ENCODE results near the gene AGK. TPM values are rescaled to one million over a fixed set of nuclear protein-coding genes. Genes with fewer than 3 reads are reported as not detected.
"Not testable (repeated sequence)": the region's sequence is repeated elsewhere in the genome, so short reads cannot be mapped to it uniquely, and the experiment has no call there.

AGK gene
- polyA plus RNA-seq, 3 donors, result 35.3 to 45.1 (median 38.4) TPM

DNA sequence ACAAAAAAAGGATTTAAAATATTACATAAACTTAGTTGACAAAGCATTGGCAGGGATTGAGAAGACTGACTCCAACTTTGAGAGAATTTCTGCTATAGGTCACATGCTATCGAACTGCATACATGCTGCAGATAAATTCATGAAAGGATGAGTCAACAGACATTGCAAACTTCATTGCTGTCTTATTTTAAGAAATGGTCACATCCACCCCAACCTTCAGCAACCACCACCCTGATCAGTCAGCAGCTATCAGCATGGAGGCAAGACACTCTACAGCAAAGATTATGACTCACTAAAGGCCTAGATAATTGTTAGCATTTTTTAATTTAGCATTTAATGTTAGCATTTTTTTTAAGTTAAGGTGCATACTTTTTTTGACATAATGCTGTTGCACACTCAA is 73.6 kb downstream of the AGK start:
- DNase-seq (ENCODE audit: extremely low read depth in 1 of 11, low read depth in 9 of 11, low spot score in 4 of 11), result no peak

DNA sequence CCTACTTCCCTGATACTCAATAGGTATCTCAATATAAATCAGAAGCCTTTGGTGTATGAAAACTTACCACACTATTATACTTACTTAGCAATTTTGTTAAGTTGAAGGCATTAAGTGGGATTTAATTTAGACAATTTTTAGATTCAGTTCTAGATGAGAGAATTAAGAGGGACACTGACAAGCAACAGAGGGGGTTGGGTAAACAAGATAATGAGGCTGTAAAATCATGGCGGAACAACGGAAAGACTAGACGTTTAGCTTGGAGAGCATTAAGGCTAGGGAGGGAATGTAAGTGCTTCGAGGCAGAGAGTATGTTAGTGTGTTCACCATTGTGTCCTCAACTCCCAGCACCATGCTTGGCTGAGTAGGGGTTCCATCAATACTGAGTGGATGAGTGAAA is 79.4 kb downstream of the AGK start:
- no peak for DNase-seq (ENCODE audit: extremely low read depth in 1 of 11, low read depth in 9 of 11, low spot score in 4 of 11)

DNA sequence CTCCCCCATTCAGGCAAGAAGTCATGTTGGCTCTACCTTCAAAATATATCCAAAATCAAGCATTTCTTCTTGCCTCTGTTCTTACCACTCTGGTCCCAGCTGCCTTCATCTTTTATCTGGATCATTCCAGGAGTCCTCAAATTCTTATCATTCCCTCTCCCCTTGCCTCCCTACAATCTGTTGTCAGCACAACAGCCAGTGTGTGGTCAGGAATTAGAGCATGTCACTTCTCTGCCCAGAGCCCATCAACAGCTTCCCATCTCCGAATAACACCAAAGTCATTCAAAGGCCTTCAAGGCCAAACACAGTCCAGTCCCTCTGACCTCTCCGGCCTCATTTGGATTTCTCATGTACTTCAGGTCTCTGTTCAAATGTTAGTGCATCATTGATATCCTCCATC is 80.3 kb downstream of the AGK start:
- DNase-seq (ENCODE audit: extremely low read depth in 1 of 11, low read depth in 9 of 11, low spot score in 4 of 11), result no peak

DNA sequence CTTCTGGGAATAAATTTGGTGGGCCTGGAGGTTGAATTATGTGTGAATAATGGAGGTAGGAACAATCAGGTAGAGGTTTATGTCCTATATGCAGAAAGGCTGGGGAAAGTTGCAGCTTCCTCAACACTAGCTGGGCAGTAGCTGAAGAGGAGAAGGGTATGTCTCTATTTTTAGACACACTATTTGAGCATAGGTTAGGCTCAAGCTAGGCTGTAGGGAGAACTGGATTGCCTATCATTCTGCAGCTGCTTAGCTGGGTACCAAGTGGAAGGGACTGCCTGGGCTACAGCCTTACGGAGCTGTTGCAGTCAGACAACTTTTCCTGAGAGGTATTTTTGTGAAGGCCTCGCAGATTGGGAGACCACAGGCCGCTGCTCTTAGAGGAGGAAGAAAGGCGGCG is 82.9 kb downstream of the AGK start:
- no peak for DNase-seq (ENCODE audit: extremely low read depth in 1 of 11, low read depth in 9 of 11, low spot score in 4 of 11)

DNA sequence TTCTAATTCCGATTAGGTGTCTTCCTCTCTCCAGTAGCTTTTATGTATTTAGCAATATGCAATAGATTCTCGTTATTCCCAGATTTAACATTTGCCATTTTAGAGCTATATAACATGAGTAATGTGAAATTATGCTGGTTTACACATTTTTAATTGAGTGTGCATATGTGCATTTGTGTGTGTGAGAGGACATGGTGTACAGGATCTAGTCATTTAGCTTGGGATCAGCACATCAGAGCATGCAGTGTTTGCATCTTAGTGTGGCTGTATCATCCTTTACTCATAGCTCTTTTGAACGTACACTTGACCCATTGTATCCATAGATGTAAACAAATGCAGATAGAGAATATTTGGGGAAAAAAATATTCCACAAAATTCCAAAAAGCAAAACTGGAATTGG is 84.8 kb downstream of the AGK start:
- DNase-seq (ENCODE audit: extremely low read depth in 1 of 11, low read depth in 9 of 11, low spot score in 4 of 11), result no peak

DNA sequence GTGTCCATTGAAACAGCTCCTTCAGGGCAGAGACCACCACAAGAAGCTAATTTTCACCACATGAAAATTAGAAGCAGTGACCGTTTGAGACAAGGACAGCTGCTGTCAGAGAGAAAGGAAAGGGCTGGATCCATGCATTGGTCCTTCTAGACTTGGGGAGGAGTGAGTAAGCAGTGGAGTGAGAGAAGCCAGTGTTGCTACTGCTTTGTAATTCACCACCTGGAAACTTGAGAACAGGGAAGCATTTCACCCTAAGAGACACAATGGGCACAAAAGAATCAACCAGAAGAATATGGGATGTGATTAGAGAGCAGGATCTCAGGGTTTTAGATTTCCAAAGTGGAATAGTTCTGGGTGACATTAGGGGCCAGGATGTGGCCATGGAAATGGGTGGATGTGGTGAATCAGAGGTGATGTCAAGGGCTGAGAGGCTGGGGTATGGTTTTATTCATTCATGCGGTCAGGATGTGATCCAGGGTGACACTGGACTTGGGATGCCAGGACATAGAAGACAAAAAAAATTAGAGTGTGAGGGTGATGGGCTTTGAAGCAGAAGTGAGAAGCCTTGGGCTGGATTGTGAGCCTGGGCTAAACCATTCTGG is 89.1 kb downstream of the AGK start:
- DNase-seq (ENCODE audit: extremely low read depth in 1 of 11, low read depth in 9 of 11, low spot score in 4 of 11), result no peak

DNA sequence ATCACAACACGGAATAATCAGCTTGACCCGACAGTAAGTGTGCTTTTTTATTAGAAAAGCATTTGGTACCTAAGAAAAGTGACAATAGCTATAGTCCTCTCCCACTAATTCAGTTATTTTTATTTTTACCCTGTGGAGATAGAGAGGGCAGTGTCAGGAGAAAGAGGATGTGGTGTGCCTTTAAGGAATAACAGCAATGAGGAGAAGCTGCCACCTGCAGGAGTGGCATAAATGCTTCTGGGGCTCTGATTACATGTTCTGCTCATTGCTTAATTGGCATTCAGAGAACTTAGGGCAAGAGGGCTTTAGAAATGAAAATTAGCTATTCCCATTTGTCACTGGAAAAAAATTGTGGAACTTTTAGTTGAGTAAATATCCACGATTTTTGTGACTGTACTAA is 90.7 kb downstream of the AGK start:
- no peak for DNase-seq (ENCODE audit: extremely low read depth in 1 of 11, low read depth in 9 of 11, low spot score in 4 of 11)

DNA sequence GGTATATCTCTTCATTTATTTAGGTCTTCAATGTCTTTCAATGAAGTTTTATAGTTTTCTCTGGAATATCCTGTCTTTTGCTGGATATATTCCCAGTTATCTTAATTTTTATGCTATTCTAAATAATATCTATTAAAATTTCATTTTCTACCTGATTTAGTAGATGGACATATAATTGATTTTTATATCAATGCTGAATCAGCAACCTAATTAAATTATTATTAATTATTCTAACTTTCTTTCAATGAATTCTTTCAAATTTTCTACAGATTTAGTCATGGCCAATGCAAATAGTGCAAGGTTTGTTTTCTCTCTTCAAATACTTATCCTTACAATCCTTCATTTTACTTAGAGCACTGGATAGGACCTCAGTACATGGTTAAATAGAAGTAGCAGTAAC is 94.0 kb downstream of the AGK start:
- no peak for DNase-seq (ENCODE audit: extremely low read depth in 1 of 11, low read depth in 9 of 11, low spot score in 4 of 11)

DNA sequence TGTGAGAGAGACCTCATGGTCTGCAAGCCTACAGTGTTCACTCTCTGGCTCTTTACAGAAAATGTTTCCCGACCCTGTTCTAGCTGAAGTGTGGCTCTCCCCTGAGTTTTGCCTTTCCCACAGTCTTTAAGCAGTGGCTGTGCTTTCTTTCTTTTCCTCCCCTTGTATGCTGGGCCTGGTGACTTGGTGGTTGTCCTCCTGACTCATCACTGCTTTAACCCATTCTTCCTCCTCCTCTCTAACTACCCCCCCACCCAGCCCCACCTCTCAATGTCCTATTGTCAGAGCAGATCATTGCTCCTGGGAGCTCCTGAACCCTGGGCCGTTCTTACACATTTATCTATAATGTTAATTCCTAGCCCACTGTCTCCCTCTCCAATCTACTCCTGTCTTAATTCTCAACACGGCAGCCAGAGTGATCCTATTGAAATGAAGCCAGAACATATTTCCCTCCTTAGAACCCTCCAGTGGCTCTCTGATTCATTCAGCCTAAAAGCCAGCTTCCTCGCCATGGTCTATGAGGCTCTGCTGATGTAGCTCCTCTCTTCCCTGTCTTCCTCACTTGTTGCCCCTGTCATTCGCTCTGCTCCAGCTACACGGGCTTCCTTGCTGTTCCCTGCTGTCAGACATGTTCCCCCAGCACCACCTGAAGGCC is 95.7 kb downstream of the AGK start:
- DNase-seq (ENCODE audit: extremely low read depth in 1 of 11, low read depth in 9 of 11, low spot score in 4 of 11), result no peak

DNA sequence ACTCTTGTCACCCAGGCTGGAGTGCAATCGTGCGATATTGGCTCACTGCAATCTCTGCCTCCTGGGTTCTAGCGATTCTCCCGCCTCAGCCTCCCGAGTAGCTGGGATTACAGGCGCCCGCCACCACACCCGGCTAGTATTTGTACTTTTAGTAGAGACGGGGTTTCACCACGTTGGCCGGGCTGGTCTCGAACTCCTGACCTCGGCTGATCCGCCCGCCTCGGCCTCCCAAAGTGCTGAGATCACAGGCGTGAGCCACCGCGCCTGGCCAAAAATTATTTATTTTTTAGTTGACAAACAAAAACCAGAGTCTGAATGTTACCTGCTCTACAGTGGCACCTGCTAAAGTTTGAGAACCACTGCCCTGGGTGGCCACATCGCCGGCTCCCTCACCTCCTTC is 96.5 kb downstream of the AGK start:
- DNase-seq (ENCODE audit: extremely low read depth in 1 of 11, low read depth in 9 of 11, low spot score in 4 of 11), result not testable (repeated sequence)

DNA sequence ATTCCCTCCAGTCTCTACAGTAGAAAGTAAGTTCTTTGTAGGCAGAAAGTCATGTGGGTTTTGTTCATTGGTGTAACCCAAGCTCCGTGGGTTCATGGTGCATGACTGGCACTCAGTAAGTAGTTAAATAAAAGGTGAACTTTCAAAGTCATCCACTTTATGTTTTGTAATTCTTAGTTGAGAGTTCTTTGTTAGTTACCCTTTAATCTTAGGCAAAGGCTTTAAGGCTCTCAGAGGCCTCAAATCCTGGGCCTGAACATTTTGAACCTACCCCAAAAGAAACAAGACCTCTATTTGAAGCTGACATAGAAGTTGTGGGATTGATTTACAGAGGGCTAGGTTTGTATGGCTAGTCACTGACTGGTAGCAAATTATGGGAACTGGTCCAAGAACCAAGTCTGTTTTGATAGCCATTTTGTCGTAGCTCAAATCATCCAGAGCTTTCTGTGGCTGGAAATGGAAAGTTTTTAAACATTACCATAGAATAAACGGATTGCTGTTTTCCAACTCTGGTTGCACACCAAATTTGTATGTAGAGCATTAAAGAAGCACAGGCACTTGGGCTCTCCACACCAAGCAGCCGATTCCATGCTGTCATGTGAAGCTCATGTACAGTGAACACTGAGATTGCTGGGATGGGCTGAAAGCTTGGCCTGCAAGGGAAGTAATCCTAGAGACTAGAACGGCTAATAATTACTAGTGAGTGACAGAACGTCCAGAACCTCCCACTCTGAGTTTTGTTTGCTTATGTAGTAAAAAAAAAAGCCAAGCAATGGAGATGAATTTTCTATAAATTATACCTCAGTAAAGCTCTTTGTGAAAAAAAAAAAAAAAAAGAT is 97.3 kb downstream of the AGK start:
- peak in 1 of 11 donors; percentile 15 for DNase-seq (ENCODE audit: extremely low read depth in 1 of 11, low read depth in 9 of 11, low spot score in 4 of 11)

DNA sequence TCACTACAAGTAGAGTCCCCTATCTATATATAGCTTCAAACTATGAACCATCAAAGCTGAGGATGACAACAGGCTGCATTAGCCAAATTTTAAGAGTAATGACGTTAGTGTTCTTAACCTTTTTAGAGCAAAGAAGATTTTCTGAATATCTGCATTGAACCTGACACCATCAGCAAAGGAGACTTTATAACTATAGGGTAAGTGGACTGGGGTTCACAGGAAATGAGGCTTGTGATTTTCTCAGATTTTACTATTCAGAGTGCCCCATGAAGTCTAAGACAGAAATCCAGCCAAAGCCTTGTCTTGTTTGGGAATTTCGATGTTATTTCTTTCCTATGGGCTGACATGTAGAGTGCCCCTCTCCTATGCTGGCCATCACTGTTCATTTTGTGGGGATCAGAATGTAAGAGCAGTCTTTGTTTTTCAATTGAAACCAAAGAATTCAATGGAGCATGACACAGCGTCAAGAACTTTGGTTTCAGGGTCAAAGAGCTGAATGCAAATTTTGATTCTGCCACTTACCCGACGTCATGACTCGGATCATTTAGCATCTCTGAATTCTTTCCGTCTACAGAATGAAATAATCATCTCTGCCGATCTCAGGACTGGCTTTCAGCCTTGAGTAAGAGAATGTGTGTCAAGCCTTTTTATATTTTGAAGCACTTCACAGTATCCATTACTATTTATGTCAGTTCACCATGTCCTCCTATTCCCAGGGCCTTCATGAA is 98.1 kb downstream of the AGK start:
- DNase-seq (ENCODE audit: extremely low read depth in 1 of 11, low read depth in 9 of 11, low spot score in 4 of 11), result peak in 5 of 11 donors; percentile 33 to 56 (median 41)

DNA sequence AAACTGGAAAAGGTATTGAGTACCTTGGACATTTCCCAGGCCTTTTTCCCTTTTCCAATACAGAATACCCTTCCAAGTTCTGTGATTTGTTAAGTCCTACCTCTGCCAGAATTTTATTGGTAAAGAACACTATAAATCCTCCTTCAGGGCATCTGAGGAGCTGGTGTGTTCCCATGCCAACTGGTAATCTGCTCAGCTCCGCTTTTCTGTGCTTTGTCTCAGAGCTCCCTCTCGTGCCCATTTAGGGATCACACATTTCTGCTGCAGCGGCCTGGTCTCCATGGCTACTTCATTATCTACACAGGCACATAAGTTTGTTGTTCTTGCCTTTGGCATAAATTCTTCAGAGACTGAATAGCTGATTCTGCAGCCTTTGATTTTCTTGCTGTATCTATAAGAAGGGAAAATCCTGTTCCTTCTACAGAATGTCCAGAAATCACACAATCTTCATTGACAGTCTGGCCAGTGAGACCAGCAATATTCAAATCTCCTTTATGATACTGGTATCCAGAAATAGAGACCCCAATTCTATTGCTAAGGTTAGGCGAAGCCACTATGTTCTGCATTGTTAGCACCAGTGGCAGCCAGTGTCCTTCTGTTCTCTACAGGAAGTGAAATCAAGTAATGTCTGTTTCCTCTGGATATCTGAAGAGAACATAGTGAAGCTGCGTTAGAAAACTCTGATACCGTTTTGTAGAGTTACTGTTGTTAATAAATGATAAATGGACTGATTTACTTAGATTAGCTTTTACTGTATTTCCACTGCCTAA is 98.8 kb downstream of the AGK start:
- DNase-seq (ENCODE audit: extremely low read depth in 1 of 11, low read depth in 9 of 11, low spot score in 4 of 11), result peak; percentile 73 to 90 (median 78)

DNA sequence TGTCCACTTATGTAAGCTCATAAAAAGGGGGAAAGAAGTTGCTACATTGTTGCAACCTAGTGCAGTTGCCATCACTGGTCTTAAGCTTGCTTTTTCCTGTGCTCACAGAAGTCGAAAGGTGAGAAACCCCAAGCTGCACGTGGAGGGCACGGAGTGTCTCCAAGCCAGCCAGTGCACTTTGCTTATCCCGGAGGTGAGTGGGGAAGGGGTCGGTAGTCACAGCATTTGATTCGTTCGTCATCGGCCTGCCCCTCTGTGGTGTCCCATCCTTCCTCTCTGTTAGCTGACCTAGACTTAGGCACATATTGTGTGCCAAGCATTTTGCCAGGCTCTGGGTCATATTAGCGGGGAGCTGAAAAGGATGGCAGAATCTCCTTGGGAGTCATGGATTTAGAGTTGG is 100.2 kb downstream of the AGK start:
- no peak for DNase-seq (ENCODE audit: extremely low read depth in 1 of 11, low read depth in 9 of 11, low spot score in 4 of 11)

DNA sequence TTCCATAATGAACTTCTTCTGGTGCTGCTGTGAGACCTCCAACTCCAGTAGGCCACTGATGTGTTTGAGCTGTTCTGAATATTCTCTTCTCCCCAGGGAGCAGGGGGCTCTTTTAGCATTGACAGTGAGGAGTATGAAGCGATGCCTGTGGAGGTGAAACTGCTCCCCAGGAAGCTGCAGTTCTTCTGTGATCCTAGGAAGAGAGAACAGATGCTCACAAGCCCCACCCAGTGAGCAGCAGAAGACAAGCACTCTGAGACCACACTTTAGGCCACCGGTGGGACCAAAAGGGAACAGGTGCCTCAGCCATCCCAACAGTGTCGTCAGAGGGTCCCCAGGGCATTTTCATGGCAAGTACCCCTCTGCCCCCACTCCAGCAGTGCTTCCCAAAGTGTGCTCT is 101.5 kb downstream of the AGK start:
- DNase-seq (ENCODE audit: extremely low read depth in 1 of 11, low read depth in 9 of 11, low spot score in 4 of 11), result no peak

DNA sequence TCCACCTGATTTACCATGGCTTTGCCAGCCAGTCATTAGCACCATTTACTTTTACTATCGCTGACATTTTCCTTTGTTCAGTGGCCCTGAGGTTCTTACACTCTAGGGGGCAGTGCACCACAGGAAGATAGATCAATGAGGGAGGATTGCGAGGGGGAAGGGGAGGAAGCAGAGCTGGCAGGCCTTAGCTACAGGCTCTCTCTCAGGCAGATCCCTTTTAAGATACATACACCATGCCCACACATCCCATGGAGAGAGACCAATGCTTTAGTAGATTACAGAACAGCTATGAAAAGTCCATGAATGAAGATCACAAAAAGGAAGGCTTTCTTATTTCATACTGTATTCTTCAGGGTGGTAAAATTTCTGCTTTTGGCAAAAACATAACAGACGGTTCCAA is 103.3 kb downstream of the AGK start:
- DNase-seq (ENCODE audit: extremely low read depth in 1 of 11, low read depth in 9 of 11, low spot score in 4 of 11), result peak in 5 of 11 donors; percentile 51 to 60 (median 55)

DNA sequence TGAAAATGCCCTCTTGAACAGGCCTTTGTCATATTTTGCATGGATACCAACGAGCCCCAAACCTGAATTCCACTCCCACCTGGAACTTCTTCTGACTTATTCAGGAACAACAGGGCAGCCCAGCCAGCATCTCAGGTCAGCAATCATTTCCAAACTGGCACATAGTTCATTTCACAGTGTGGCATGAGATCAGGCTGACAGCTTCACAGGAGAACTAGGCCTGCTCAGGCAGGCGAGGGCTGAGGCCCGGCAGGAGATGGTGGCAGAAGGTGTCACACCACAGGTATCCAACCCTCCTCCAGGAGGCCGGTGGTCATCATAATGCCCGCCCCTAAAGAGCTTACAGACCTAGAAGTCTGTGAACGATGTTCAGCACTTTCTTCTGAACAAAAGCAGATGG is 108.3 kb downstream of the AGK start:
- no peak for DNase-seq (ENCODE audit: extremely low read depth in 1 of 11, low read depth in 9 of 11, low spot score in 4 of 11)

DNA sequence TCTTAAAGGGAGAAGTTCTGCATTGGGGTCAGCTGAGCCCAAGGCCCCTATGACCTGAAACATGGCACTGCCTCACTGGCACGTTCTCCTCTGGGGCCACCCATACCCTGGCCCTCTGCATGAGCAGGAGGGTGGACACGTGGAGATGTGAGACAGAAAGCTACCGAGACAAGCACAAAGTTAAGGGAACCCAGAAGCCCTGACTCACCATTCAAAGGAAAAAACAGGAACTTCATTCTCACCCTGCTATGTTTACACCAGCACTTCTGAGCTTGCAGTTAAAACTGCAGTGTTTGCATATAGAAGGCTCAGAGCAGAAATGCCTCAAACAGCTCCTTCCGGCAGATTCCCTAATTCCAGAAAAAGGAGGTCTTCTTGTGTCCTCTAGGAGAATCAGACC is 109.0 kb downstream of the AGK start:
- DNase-seq (ENCODE audit: extremely low read depth in 1 of 11, low read depth in 9 of 11, low spot score in 4 of 11), result no peak
